ENCODE data around the gene LRRC3. TPM values are rescaled to one million over a fixed set of nuclear protein-coding genes. Genes with fewer than 3 reads are reported as not detected.

LRRC3 gene
- total and polyA plus RNA-seq, 2 donors (not counting 3 experiments of a cell fraction or from before 2014, with no cell fraction given): 4.8 to 4.9 TPM

DNA sequence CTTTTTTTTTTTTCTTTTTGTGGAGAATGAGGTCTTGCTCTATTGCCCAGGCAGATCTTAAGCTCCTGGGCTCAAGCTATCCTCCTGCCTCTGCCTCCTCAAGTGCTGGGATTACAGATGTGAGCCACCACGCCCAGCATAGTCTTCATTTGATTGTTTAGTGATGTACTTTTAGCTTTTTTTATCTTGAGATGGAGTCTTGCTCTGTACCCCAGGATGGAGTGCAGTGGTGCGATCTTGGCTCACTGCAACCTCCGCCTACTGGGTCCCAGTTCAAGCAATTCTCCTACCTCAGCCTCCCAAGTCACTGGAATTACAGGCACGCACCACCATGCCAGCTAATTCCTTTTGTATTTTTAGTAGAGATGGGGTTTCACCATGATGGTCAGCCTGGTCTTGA, 24.0 kb upstream of the LRRC3 start:
- Histone ChIP-seq H3K36me3 (ENCODE audit: control insufficient read depth in 2 of 2, extremely low read depth in 1 of 2, insufficient read depth in 2 of 2, low read length in 2 of 2) (no peaks in the 10 kb centered on the region), H3K4me1 (ENCODE audit: control insufficient read depth, extremely low read depth, insufficient read depth, low read length) (no peaks in the 10 kb centered on the region), H2AFZ (ENCODE audit: low read depth, low read length) (no peak overlapping the region), H3K4me3 (replicated peaks in 1 of 3; ENCODE audit: insufficient read depth in 1 of 3, low read depth in 1 of 3, low read length in 3 of 3) (no peak overlapping the region), H4K20me1 (replicated peaks; ENCODE audit: control insufficient read depth, extremely low read depth, insufficient read depth, low read length) (no peaks in the 10 kb centered on the region), H3K4me2 (ENCODE audit: insufficient read depth, low read length) (no peak overlapping the region), H3K9me1 (replicated peaks; ENCODE audit: control insufficient read depth, extremely low read depth, insufficient read depth, low read length) (no peaks in the 10 kb centered on the region), H3K79me2 (ENCODE audit: control insufficient read depth, insufficient read depth, low read length) (no peaks in the 10 kb centered on the region), H3K27me3 (ENCODE audit: control insufficient read depth in 2 of 2, insufficient read depth in 2 of 2, low read length in 2 of 2) (no peaks in the 10 kb centered on the region), H3K27ac (ENCODE audit: insufficient read depth, low read depth, low read length) (no peak overlapping the region), H3K9ac (replicated peaks; ENCODE audit: extremely low read depth, insufficient read depth, low read length) (no peak overlapping the region), H3K9me3 (replicated peaks; ENCODE audit: control insufficient read depth, insufficient read depth, low read length) (no peaks in the 10 kb centered on the region)
- DNase-seq (ENCODE audit: low read depth, low spot score): no peak
- dilution Hi-C loops (cut with MboI; ENCODE audit: extremely low pct_ligation_motif_present, low sequenced_read_pairs) (no loop called here), intact Hi-C loops (cut with micrococcal nuclease) (no loop called here)
- no peak for FAIRE-seq
- TF ChIP-seq GATA2 (IDR thresholded peaks at IDR 0.05; ENCODE audit: insufficient read depth, insufficient read length, low read depth, low read length) (no peak), EZH2 (IDR thresholded peaks at IDR 0.05; ENCODE audit: borderline replicate concordance, low read depth, low read length, severe bottlenecking) (no peak), JUN (IDR thresholded peaks at IDR 0.05; ENCODE audit: borderline replicate concordance, insufficient read depth, insufficient read length, low read depth) (no peak), POLR2A (IDR thresholded peaks at IDR 0.05; ENCODE audit: low read depth, low read length) (no peak), FOS (IDR thresholded peaks at IDR 0.05; ENCODE audit: borderline replicate concordance, insufficient read depth, low read length) (no peak), POLR2AphosphoS5 (IDR thresholded peaks at IDR 0.05; ENCODE audit: insufficient read depth, low read depth, low read length) (no peak), MYC (IDR thresholded peaks at IDR 0.05; ENCODE audit: low read depth, low read length) (no peak)
- TF ChIP-seq, protein P1, sequence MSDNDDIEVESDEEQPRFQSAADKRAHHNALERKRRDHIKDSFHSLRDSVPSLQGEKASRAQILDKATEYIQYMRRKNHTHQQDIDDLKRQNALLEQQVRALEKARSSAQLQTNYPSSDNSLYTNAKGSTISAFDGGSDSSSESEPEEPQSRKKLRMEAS (IDR thresholded peaks at IDR 0.05; ENCODE audit: insufficient read depth, insufficient read length): no peak
- TF ChIP-seq, protein P2, sequence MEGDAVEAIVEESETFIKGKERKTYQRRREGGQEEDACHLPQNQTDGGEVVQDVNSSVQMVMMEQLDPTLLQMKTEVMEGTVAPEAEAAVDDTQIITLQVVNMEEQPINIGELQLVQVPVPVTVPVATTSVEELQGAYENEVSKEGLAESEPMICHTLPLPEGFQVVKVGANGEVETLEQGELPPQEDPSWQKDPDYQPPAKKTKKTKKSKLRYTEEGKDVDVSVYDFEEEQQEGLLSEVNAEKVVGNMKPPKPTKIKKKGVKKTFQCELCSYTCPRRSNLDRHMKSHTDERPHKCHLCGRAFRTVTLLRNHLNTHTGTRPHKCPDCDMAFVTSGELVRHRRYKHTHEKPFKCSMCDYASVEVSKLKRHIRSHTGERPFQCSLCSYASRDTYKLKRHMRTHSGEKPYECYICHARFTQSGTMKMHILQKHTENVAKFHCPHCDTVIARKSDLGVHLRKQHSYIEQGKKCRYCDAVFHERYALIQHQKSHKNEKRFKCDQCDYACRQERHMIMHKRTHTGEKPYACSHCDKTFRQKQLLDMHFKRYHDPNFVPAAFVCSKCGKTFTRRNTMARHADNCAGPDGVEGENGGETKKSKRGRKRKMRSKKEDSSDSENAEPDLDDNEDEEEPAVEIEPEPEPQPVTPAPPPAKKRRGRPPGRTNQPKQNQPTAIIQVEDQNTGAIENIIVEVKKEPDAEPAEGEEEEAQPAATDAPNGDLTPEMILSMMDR (IDR thresholded peaks at IDR 0.05; ENCODE audit: extremely low read depth in 1 of 2, insufficient read depth in 1 of 2, low read depth in 1 of 2, low read length in 2 of 2): no peak
- BruUV-seq (replicated peaks): no TSS peak
- ChIA-PET CTCF (interaction anchor here (0.9 kb wide), 1 partner anchor 49 kb away, joined by 3 read pairs; no protein-coding TSS in a partner anchor), POLR2A (no interaction called here)

All from endothelial cell of umbilical vein (primary cell).